ENCODE results near the gene CABCOCO1.

Gene CABCOCO1

GRCh38 chr10:61662794-61663259 is at the start of gene CABCOCO1:
CABCOCO1 (plus strand) TSS chr10:61662929; CDS start chr10:61662973, 44 bp downstream.
- no peak for DNase-seq

- DNase-seq: no peak
Observed at GRCh38 chr10:61613665-61614064, 49.1 kb upstream of the CABCOCO1 start.

GRCh38 chr10:61616611-61617010 is 46.1 kb upstream of the CABCOCO1 start:
- DNase-seq: no peak

- no peak for DNase-seq
Observed at GRCh38 chr10:61617180-61617579, 45.5 kb upstream of the CABCOCO1 start.

GRCh38 chr10:61617586-61617985 is 45.1 kb upstream of the CABCOCO1 start:
- DNase-seq: no peak

- DNase-seq: no peak
Observed at GRCh38 chr10:61618388-61618961, 44.3 kb upstream of the CABCOCO1 start.

GRCh38 chr10:61620506-61620905 is 42.2 kb upstream of the CABCOCO1 start:
- no peak for DNase-seq

GRCh38 chr10:61621605-61622051 is 41.1 kb upstream of the CABCOCO1 start:
- DNase-seq: no peak

- no peak for DNase-seq
Observed at GRCh38 chr10:61623161-61623560, 39.6 kb upstream of the CABCOCO1 start.

- DNase-seq: no peak
Observed at GRCh38 chr10:61626209-61626608, 36.5 kb upstream of the CABCOCO1 start.

GRCh38 chr10:61627266-61627665 is 35.5 kb upstream of the CABCOCO1 start:
- DNase-seq: no peak

- no peak for DNase-seq
Observed at GRCh38 chr10:61628151-61628874, 34.4 kb upstream of the CABCOCO1 start.

- DNase-seq: no peak
Observed at GRCh38 chr10:61628875-61629513, 33.7 kb upstream of the CABCOCO1 start.

- DNase-seq: no peak
Observed at GRCh38 chr10:61629576-61629975, 33.2 kb upstream of the CABCOCO1 start.

- DNase-seq: no peak
Observed at GRCh38 chr10:61632057-61632670, 30.6 kb upstream of the CABCOCO1 start.

- DNase-seq: no peak
Observed at GRCh38 chr10:61633665-61634064, 29.1 kb upstream of the CABCOCO1 start.

GRCh38 chr10:61634746-61635145 is 28.0 kb upstream of the CABCOCO1 start:
- DNase-seq: no peak

GRCh38 chr10:61635471-61635870 is 27.3 kb upstream of the CABCOCO1 start:
- DNase-seq: no peak

GRCh38 chr10:61635932-61636331 is 26.8 kb upstream of the CABCOCO1 start:
- no peak for DNase-seq

GRCh38 chr10:61639952-61640351 is 22.8 kb upstream of the CABCOCO1 start:
- no peak for DNase-seq

- no peak for DNase-seq
Observed at GRCh38 chr10:61640856-61641255, 21.9 kb upstream of the CABCOCO1 start.

GRCh38 chr10:61642150-61642571 is 20.6 kb upstream of the CABCOCO1 start:
- no peak for DNase-seq

GRCh38 chr10:61642676-61643075 is 20.1 kb upstream of the CABCOCO1 start:
- DNase-seq: peak; percentile 21

All from activated CD4-positive, alpha-beta T cell treated with anti-CD3 and anti-CD28 coated beads, Interleukin-2, amount 50 U/mL, for 16 hours (primary cell).